ENCODE data around the gene TAB3. TPM values are rescaled to one million over a fixed set of nuclear protein-coding genes. Genes with fewer than 3 reads are reported as not detected.

TAB3 gene
- polyA plus RNA-seq, 3 donors = 4.4 to 11.8 (median 5.4) TPM

GRCh38 chrX:30935985-30936384 lies 46.9 kb upstream of the TAB3 start:
- Mint-ChIP-seq H3K36me3 (no peaks in the 10 kb centered on the region), H3K27me3 (ENCODE audit: low read depth in 3 of 3) (no peaks in the 10 kb centered on the region), H3K4me3 (no peak overlapping the region), H3K9me3 (peaks cover 0 to 4% (median 0%) of the 10 kb centered on the region in 7 donors), H3K27ac (no peak overlapping the region), H3K4me1 (no peaks in the 10 kb centered on the region)
- no CpG with 5 or more reads among the region's 2 CpGs for WGBS (ENCODE audit: insufficient coverage)
- Histone ChIP-seq H3K4me2 (replicated peaks; ENCODE audit: extremely low read depth, low read length, poor library complexity, severe bottlenecking) (no peak overlapping the region), H3K9me3 (replicated peaks in 1 of 2; ENCODE audit: control insufficient read depth in 1 of 2, insufficient read depth in 1 of 2, low read length in 2 of 2) (no peaks in the 10 kb centered on the region), H3K27me3 (ENCODE audit: control insufficient read depth in 2 of 2, insufficient read depth in 2 of 2, low read length in 2 of 2) (peaks cover 0 to 4% of the 10 kb centered on the region in 2 donors), H3K4me1 (ENCODE audit: control insufficient read depth in 1 of 2, insufficient read depth in 2 of 2, low read length in 2 of 2) (no peaks in the 10 kb centered on the region), H4K20me1 (ENCODE audit: insufficient read depth, low read length) (no peaks in the 10 kb centered on the region), H3K36me3 (replicated peaks in 1 of 2; ENCODE audit: control insufficient read depth in 1 of 2, insufficient read depth in 2 of 2, low read length in 2 of 2) (no peaks in the 10 kb centered on the region), H3K9ac (ENCODE audit: insufficient read depth, low read length, poor library complexity, severe bottlenecking) (no peak overlapping the region), H2AFZ (ENCODE audit: insufficient read depth, low read depth, low read length, poor library complexity, severe bottlenecking) (no peak overlapping the region), H3K79me2 (ENCODE audit: insufficient read depth, low read length) (no peaks in the 10 kb centered on the region), H3K27ac (ENCODE audit: low read depth in 1 of 2, low read length in 2 of 2) (no peak overlapping the region), H3K4me3 (replicated peaks in 1 of 3; ENCODE audit: low read depth in 2 of 3, low read length in 3 of 3) (no peak overlapping the region)
- no peak for DNase-seq
- intact Hi-C loops (cut with micrococcal nuclease) = no loop called here
- no peak for TF ChIP-seq CTCF (IDR thresholded peaks at IDR 0.05)

GRCh38 chrX:30931920-30932319 lies 42.9 kb upstream of the TAB3 start:
- WGBS (ENCODE audit: insufficient coverage) = no CpG with 5 or more reads among the region's 1 CpG
- peaks cover 0 to 5% (median 1%) of the 10 kb centered on the region in 7 donors for H3K9me3 Mint-ChIP-seq
- H4K20me1 ChIP-seq (ENCODE audit: insufficient read depth, low read length) = no peaks in the 10 kb centered on the region
- no peak for TF ChIP-seq CTCF (IDR thresholded peaks at IDR 0.05)
- H2AFZ ChIP-seq (ENCODE audit: insufficient read depth, low read depth, low read length, poor library complexity, severe bottlenecking) = no peak overlapping the region
- H3K4me1 Mint-ChIP-seq = no peaks in the 10 kb centered on the region
- no peak overlapping the region for H3K4me3 ChIP-seq (replicated peaks in 1 of 3; ENCODE audit: low read depth in 2 of 3, low read length in 3 of 3)
- no peaks in the 10 kb centered on the region for H3K9me3 ChIP-seq (replicated peaks in 1 of 2; ENCODE audit: control insufficient read depth in 1 of 2, insufficient read depth in 1 of 2, low read length in 2 of 2)
- peaks cover 0 to 5% (median 0%) of the 10 kb centered on the region in 3 donors for H3K27me3 Mint-ChIP-seq (ENCODE audit: low read depth in 3 of 3)
- intact Hi-C loops (cut with micrococcal nuclease) = no loop called here
- H3K36me3 Mint-ChIP-seq = no peaks in the 10 kb centered on the region
- peaks cover 0 to 4% of the 10 kb centered on the region in 2 donors for H3K27me3 ChIP-seq (ENCODE audit: control insufficient read depth in 2 of 2, insufficient read depth in 2 of 2, low read length in 2 of 2)
- no peak overlapping the region for H3K9ac ChIP-seq (ENCODE audit: insufficient read depth, low read length, poor library complexity, severe bottlenecking)
- H3K4me3 Mint-ChIP-seq = no peak overlapping the region
- no peaks in the 10 kb centered on the region for H3K4me1 ChIP-seq (ENCODE audit: control insufficient read depth in 1 of 2, insufficient read depth in 2 of 2, low read length in 2 of 2)
- H3K4me2 ChIP-seq (replicated peaks; ENCODE audit: extremely low read depth, low read length, poor library complexity, severe bottlenecking) = no peak overlapping the region
- H3K79me2 ChIP-seq (ENCODE audit: insufficient read depth, low read length) = no peaks in the 10 kb centered on the region
- no peak for DNase-seq
- H3K36me3 ChIP-seq (replicated peaks in 1 of 2; ENCODE audit: control insufficient read depth in 1 of 2, insufficient read depth in 2 of 2, low read length in 2 of 2) = no peaks in the 10 kb centered on the region
- no peak overlapping the region for H3K27ac ChIP-seq (ENCODE audit: low read depth in 1 of 2, low read length in 2 of 2)
- no peak overlapping the region for H3K27ac Mint-ChIP-seq
